Right lobe of liver (tissue), 6 donors: ENCODE results near the gene CXCR6. TPM values are rescaled to one million over a fixed set of nuclear protein-coding genes. Genes with fewer than 3 reads are reported as not detected.

Experiments
- ATAC-seq, 4 donors: fragments of 200-7000 bp; cut with Tn5 transposase; one replicate each; pipeline ENCODE4 v1.9.1; 2020; ENCODE audit warnings: mild to moderate bottlenecking in 4 of 4, moderate library complexity in 4 of 4
- DNase-seq, 3 donors: peaks; one replicate each; pipeline ENCODE4 v3.0.0-alpha.2; 2020
- H3K27ac ChIP-seq, 3 donors: fragments of 200-600 bp; one replicate each; pipeline ENCODE4 v1.8.0; 2022
- H3K27me3 ChIP-seq, 2 donors: fragments of 200-600 bp; one replicate each; pipeline ENCODE4 v1.8.0; 2022
- H3K36me3 ChIP-seq, 4 donors: fragments of 200-600 bp; sonication (generic) in 1 of 4; one replicate each; pipeline versions ENCODE4 v1.5.1 to v1.8.0; 2017 to 2022; ENCODE audit warnings: control low read depth in 1 of 4
- H3K4me1 ChIP-seq, 4 donors: fragments of 200-600 bp; sonication (generic) in 1 of 4; one replicate each; pipeline versions ENCODE4 v1.5.1 to v1.8.0; 2017 to 2022; ENCODE audit warnings: control low read depth in 1 of 4
- H3K4me3 ChIP-seq, 3 donors: fragments of 200-600 bp; one replicate each; pipeline ENCODE4 v1.8.0; 2022
- H3K9me3 ChIP-seq, 4 donors: fragments of 200-600 bp; sonication (generic) in 1 of 4; one replicate each; pipeline versions ENCODE4 v1.5.1 to v1.8.0; 2017 to 2022; ENCODE audit warnings: control low read depth in 1 of 4
- CTCF ChIP-seq, 4 donors: fragments of 200-600 bp in 3 of 4; fragments of 450-650 bp in 1 of 4; IDR thresholded peaks; one replicate each; pipeline versions ENCODE4 v1.5.1 to v1.8.0; 2016 to 2022; ENCODE audit warnings: antibody characterized with exemption in 4 of 4, mild to moderate bottlenecking in 2 of 4
- POLR2A ChIP-seq: fragments of 450-650 bp; IDR thresholded peaks from one replicate; pipeline ENCODE4 v1.6.1; 2017; ENCODE audit warnings: antibody characterized with exemption, mild to moderate bottlenecking
- WGBS: methylation state at CpG from one replicate; pipeline ENCODE4 v1.1.6; 2018; ENCODE audit warnings: low coverage, low lambda C conversion rate; ENCODE audit not compliant: insufficient coverage; ENCODE audit errors: missing lambda C conversion rate; 5-methylcytosine and 5-hydroxymethylcytosine counted together
- intact Hi-C, 2 donors: fragments of 100-400 bp; cut with DNase I; formaldehyde crosslinking; loops; one replicate each; pipeline versions ENCODE4 v1.11.2 to v1.14.1; 2022
- total RNA-seq, 6 experiments: library from RNA; depleted of rRNA in 2 of 6; stranded (reverse); fragments of >200 nt in 2 of 6; fragmentation: NEBNext Ultra II Directional in 3 of 6; extraction: Animal tissue kit (Norgen Biotek cat#: 25700) in 3 of 6; gene quantifications; one replicate each; pipeline versions ENCODE4 v1.1.0 to v1.2.4, GENCODE V29; 2016 to 2023
- donor health status: DM: no; HTN: yes; CAD: no.
- donor health status: DM: no; HTN: no; CAD: no.
- donor health status: DM: no; HTN: no; CAD: no.
- donor health status: DM: no; HTN: yes; CAD: no.
- donor health status: DM: no; HTN: yes; CAD: no.

CXCR6 gene
- total RNA-seq, 6 experiments from 2014 or later = 0.37 to 1.4 (median 0.76) TPM; not detected in 1

DNA sequence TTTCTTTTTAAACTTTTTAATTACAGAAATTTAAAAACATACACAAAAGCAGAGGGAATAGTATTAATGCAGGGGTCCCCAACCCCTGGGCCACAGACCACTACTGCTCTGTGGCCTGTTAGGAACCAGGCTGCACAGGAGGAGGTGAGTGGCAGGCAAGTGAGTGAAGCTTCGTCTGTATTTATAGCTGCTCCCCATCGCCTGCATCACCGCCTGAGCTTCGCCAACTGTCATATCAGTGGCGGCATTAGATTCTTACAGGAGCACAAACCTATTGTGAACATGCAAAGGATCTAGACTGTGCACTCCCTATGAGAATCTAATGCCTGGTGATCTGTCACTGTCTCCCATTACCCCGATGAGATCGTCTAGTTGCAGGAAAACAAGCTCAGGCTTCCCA is 34.5 kb upstream of the CXCR6 start:
- no peak for TF ChIP-seq CTCF (IDR thresholded peaks at IDR 0.05)
- no peak for TF ChIP-seq POLR2A
- no peak for ATAC-seq
- no peak for DNase-seq
- intact Hi-C loops = no loop called here
- WGBS = 91% methylated on average over 7 of the region's 7 CpGs
- H3K27me3 ChIP-seq = no peaks in the 10 kb centered on the region
- no peaks in the 10 kb centered on the region for H3K4me1 ChIP-seq
- no peak overlapping the region for H3K27ac ChIP-seq
- H3K36me3 ChIP-seq = no peaks in the 10 kb centered on the region
- H3K4me3 ChIP-seq = no peak overlapping the region
- no peaks in the 10 kb centered on the region for H3K9me3 ChIP-seq

DNA sequence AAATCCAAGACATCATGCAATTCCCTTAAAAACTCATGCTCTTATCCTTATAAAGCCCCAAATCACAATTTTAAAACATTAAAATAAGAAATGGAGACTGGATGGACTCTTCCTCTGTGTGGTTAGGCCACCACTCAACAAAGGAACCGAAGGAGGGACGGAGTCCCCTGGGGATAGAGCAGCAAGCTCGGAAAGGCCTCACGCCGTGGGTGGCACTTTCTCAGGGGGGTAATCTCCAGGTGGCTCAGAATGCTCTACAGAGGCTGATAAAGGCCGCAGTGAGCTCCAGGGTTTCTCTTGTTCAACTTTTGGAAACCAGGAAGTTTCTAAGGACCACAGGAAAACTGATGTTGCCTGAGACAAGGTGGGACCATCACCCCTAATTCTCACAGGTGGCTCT is 33.7 kb upstream of the CXCR6 start:
- ATAC-seq (no peak), DNase-seq (no peak)
- WGBS = 88% methylated on average over 6 of the region's 6 CpGs
- Histone ChIP-seq H3K4me3 (no peak overlapping the region), H3K4me1 (no peaks in the 10 kb centered on the region), H3K27me3 (no peaks in the 10 kb centered on the region), H3K9me3 (no peaks in the 10 kb centered on the region), H3K27ac (no peak overlapping the region), H3K36me3 (no peaks in the 10 kb centered on the region)
- TF ChIP-seq CTCF (IDR thresholded peaks at IDR 0.05) = no peak
- no peak for TF ChIP-seq POLR2A
- intact Hi-C loops = no loop called here

DNA sequence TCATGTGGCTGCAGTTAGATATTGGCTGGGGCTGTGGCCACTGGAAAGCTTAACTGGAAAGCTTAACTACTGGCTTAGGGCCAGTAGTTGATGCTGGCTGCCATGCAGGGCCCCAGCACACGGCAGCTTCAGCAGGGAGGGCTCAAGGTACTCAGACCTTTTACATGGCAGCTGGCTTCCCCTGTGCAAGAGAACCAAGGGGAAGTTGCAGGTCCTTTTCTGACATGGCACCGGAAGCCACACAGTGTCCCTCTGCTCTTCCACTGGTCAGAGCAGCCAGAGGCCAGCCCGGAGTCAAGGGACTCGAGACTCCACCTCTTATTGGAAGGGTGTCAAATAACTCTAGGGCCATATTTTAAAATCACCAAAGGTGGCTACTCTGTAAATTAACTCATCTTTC is 32.4 kb upstream of the CXCR6 start:
- intact Hi-C loops = no loop called here
- H3K4me1 ChIP-seq = no peaks in the 10 kb centered on the region
- WGBS = 80% methylated on average over 1 of the region's 4 CpGs
- H3K36me3 ChIP-seq = no peaks in the 10 kb centered on the region
- no peak overlapping the region for H3K4me3 ChIP-seq
- H3K9me3 ChIP-seq = no peaks in the 10 kb centered on the region
- no peak overlapping the region for H3K27ac ChIP-seq
- TF ChIP-seq CTCF (IDR thresholded peaks at IDR 0.05) (no peak), POLR2A (no peak)
- no peaks in the 10 kb centered on the region for H3K27me3 ChIP-seq
- no peak for ATAC-seq
- DNase-seq = no peak

DNA sequence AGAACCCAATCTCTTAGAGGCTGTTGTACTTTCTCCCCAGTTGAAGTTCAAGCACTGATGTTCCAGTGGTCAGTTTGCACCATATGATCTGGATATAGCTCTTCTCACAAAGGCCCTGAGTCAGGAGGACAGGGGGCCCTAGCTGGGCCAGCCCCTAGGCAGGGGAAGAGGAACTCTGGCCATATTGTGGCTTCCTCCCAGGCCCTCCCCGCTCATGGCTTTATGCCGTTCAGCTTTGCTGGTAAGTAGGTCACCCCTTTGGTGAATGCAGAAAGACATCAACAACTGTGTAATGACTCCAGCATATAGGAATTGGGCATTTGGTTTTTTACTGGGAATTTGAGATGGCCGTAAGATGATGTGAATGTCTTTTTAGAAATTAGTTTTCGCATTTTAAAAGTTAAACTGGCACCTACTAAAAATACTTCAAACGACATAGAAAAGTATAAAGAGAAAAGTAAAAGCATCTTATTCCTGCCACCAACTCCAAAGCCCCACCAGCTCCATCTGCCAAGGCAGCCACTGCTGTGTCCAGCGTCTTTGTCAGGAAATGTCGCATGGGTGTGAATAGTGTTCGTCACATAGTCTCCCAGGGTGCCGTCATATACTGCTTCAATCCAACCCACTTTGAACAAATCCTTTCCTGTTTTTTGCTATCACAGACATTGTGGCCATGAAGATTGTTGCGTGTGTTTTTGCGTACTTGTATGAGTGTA is 31.6 kb upstream of the CXCR6 start:
- Histone ChIP-seq H3K36me3 (no peaks in the 10 kb centered on the region), H3K4me1 (no peaks in the 10 kb centered on the region), H3K4me3 (no peak overlapping the region), H3K27me3 (no peaks in the 10 kb centered on the region), H3K27ac (no peak overlapping the region), H3K9me3 (no peaks in the 10 kb centered on the region)
- no peak for TF ChIP-seq POLR2A
- TF ChIP-seq CTCF (IDR thresholded peaks at IDR 0.05) = no peak
- no peak for ATAC-seq
- intact Hi-C loops = no loop called here
- no peak for DNase-seq
- WGBS = 94% methylated on average over 11 of the region's 11 CpGs

DNA sequence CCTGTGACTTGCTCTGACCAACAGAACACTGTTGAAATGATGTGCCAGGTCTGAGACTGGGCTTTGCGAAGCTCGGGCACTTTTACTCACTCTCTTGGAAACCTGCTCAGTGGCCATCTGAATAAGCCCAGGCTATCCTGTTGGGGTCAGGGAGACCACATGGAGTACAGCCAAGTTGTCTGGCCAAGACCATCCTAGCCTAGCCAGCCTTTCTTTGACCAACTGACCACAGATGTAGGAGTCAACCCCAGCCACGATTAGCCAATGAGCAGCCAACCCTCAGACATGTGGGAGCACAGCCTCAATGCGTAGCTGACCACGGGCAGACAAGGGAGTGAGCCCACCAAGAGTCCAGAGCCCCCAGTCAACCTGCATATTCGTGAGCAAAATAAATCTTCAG is 30.8 kb upstream of the CXCR6 start:
- H3K27me3 ChIP-seq = no peaks in the 10 kb centered on the region
- H3K9me3 ChIP-seq = no peaks in the 10 kb centered on the region
- ATAC-seq (no peak), DNase-seq (no peak)
- no peak overlapping the region for H3K27ac ChIP-seq
- no peaks in the 10 kb centered on the region for H3K4me1 ChIP-seq
- 86% methylated on average over 3 of the region's 6 CpGs for WGBS
- H3K4me3 ChIP-seq = no peak overlapping the region
- H3K36me3 ChIP-seq = no peaks in the 10 kb centered on the region
- intact Hi-C loops = no loop called here
- no peak for TF ChIP-seq CTCF (IDR thresholded peaks at IDR 0.05)
- no peak for TF ChIP-seq POLR2A
